OCI-LY7 (cell line): ENCODE results near the gene RFX2. TPM values are rescaled to one million over a fixed set of nuclear protein-coding genes. Genes with fewer than 3 reads are reported as not detected.
A peak's percentile ranks its signal among the peaks of the same experiment; 100 is the strongest.
"Not testable (repeated sequence)": the region's sequence is repeated elsewhere in the genome, so short reads cannot be mapped to it uniquely, and the experiment has no call there.

Experiments
- BruUV-seq: library from RNA; stranded (reverse); fragments of 400-500 nt; replicated peaks from 2 replicates; lab custom pipeline; 2021; lab: Mats Ljungman, UMichigan
- CTCF ChIA-PET: fragments of 300-600 bp; sonication (Branson Sonifier 250); formaldehyde crosslinking; loops from one replicate; lab custom pipeline; 2022; ENCODE audit warnings: antibody characterized with exemption; ENCODE audit not compliant: unreplicated experiment; lab: Charles Lee
- POLR2A ChIA-PET: fragments of 300-600 bp; sonication (Branson Sonifier 250); formaldehyde crosslinking; loops from one replicate; lab custom pipeline; 2022; ENCODE audit warnings: antibody characterized with exemption; lab: Charles Lee
- DNase-seq: peaks from one replicate; pipeline ENCODE4 v3.0.0-alpha.2; 2015; ENCODE audit warnings: low spot score
- H2AFZ ChIP-seq: fragments of 200-600 bp; sonication (generic), shearing (Covaris generic); 2 replicates; pipeline ENCODE4 v1.6.1; 2014; ENCODE audit warnings: mild to moderate bottlenecking, antibody characterized with exemption, low read length, moderate library complexity
- H3K27ac ChIP-seq: fragments of 200-600 bp; sonication (generic); 2 replicates; pipeline ENCODE4 v1.5.1; 2014; ENCODE audit warnings: mixed run types, low read depth, mild to moderate bottlenecking, moderate library complexity, low read length, inconsistent platforms; ENCODE audit not compliant: poor library complexity, severe bottlenecking
- H3K36me3 ChIP-seq: fragments of 200-600 bp; sonication (generic); 2 replicates; pipeline ENCODE4 v1.6.1; 2014; ENCODE audit warnings: mild to moderate bottlenecking, antibody characterized with exemption, low read length, moderate library complexity, mixed read lengths; ENCODE audit not compliant: insufficient read depth
- H3K4me1 ChIP-seq: fragments of 200-600 bp; sonication (generic); 2 replicates; pipeline ENCODE4 v1.5.1; 2014; ENCODE audit warnings: mild to moderate bottlenecking, low read length; ENCODE audit not compliant: insufficient read depth, poor library complexity, severe bottlenecking
- H3K4me2 ChIP-seq: fragments of 200-600 bp; sonication (generic); 2 replicates; pipeline ENCODE4 v1.6.1; 2014; ENCODE audit warnings: mild to moderate bottlenecking, low read length
- H3K4me3 ChIP-seq: fragments of 200-600 bp; sonication (generic); 2 replicates; pipeline ENCODE4 v1.5.1; 2014; ENCODE audit warnings: mild to moderate bottlenecking, low read depth, low read length; ENCODE audit not compliant: poor library complexity, severe bottlenecking
- H3K79me2 ChIP-seq: fragments of 200-600 bp; sonication (generic); 2 replicates; pipeline ENCODE4 v1.6.1; 2016; ENCODE audit warnings: low read depth, mild to moderate bottlenecking, low read length, moderate library complexity, mixed read lengths; ENCODE audit not compliant: insufficient read depth
- H3K9me2 ChIP-seq: fragments of 200-600 bp; sonication (generic); 2 replicates; pipeline ENCODE4 v1.6.1; 2016; ENCODE audit warnings: mild to moderate bottlenecking, low read length, mixed read lengths; ENCODE audit not compliant: insufficient read depth
- H3K9me3 ChIP-seq: fragments of 200-600 bp; sonication (generic); 2 replicates; pipeline ENCODE4 v1.6.1; 2014; ENCODE audit warnings: mild to moderate bottlenecking, mixed run types, low read length, mixed read lengths
- H4K20me1 ChIP-seq: fragments of 200-600 bp; sonication (generic); 2 replicates; pipeline ENCODE4 v1.6.1; 2014; ENCODE audit warnings: mild to moderate bottlenecking, antibody characterized with exemption, low read length, moderate library complexity, mixed read lengths; ENCODE audit not compliant: insufficient read depth
- CTCF ChIP-seq: fragments of 200-600 bp; sonication (generic); conservative IDR thresholded peaks from 2 replicates; pipeline ENCODE4 v1.5.1; 2014; ENCODE audit warnings: mild to moderate bottlenecking, antibody characterized with exemption, low read length, moderate library complexity, mixed read lengths
- EZH2phosphoT487 ChIP-seq: fragments of 200-600 bp; sonication (generic); IDR thresholded peaks from 2 replicates; pipeline ENCODE4 v1.6.1; 2018; ENCODE audit warnings: low read depth, borderline replicate concordance, mild to moderate bottlenecking, mixed run types, antibody characterized with exemption, low read length, moderate library complexity, mixed read lengths
- intact Hi-C: fragments of 100-400 bp; cut with micrococcal nuclease; formaldehyde crosslinking; loops from one replicate; pipeline ENCODE4 v1.10.0; 2022; ENCODE audit not compliant: unreplicated experiment
- total RNA-seq, 2 experiments: library from RNA; depleted of rRNA in 1 of 2; stranded (reverse); fragments of >200 nt in 1 of 2; shearing (Covaris generic) in 1 of 2; gene quantifications; 2 replicates each; pipeline ENCODE4 v1.2.3, GENCODE V29; 2014 to 2022

The RFX2 gene
- total RNA-seq, 2 experiments from 2014 or later, result 11.0 to 11.8 TPM

DNA sequence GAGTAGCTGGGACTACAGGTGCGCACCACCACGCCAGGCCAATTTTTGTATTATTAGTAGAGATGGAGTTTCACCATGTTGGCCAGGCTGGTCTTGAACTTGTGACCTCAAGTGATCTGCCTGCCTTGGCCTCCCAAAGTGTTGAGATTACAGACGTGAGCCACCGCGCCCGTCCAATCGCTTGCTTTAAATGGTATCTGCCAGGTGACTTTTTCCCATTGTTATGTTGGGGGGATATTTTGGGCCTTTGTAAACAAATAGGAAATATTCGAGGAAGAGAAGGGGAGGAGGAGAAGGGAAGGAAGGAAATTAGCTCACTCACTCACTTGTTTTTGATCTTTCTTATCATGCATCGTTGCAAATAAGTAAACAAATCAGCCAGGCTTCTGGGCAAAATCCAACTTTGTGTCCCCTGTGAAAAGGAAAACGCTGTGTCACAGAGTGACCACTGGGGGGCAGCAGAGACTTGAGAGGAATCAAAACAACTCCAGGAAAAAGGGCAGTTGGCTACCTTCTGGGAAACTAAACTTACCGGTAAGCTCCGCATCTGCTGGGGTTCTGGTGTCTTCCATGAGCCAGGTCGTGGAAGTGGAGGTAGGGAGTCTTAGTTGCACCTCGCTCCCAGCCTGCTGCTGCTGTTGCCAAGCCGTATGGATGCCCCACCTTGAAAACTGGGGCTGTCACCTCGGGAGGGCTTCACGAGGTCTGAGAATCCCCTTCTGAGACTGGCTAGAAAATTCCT lies 123.1 kb downstream of the RFX2 start:
- Histone ChIP-seq H2AFZ (peak overlapping the region; percentile 62; the same call in 1 of the 2 replicates), H3K9me3 (no peaks in the 10 kb centered on the region), H4K20me1 (no peaks in the 10 kb centered on the region), H3K27ac (no peak overlapping the region), H3K4me1 (peaks cover 5% of the 10 kb centered on the region), H3K4me3 (no peak overlapping the region), H3K79me2 (no peaks in the 10 kb centered on the region), H3K36me3 (no peaks in the 10 kb centered on the region), H3K4me2 (peak overlapping the region; percentile 50), H3K9me2 (no peaks in the 10 kb centered on the region)
- DNase-seq, result peak; percentile 79
- POLR2A ChIA-PET, result no interaction called here
- TF ChIP-seq CTCF (peak; percentile 98), EZH2phosphoT487 (no peak)
- intact Hi-C loops, result loop anchor here (1.0 kb wide), 1 partner anchor 35 kb away; no protein-coding TSS in a partner anchor
- CTCF ChIA-PET, result interaction anchor here (0.6 kb wide), 1 partner anchor 35 kb away, joined by 3 read pairs; no protein-coding TSS in a partner anchor
- no TSS peak for BruUV-seq

- H3K27ac ChIP-seq, H4K20me1 ChIP-seq, CTCF ChIA-PET, H3K9me3 ChIP-seq, H3K79me2 ChIP-seq, H3K9me2 ChIP-seq, BruUV-seq, H3K4me1 ChIP-seq, H3K4me2 ChIP-seq, intact Hi-C loops, DNase-seq, H3K4me3 ChIP-seq, POLR2A ChIA-PET, H2AFZ ChIP-seq: not testable (repeated sequence)
- peaks cover 10% of the 10 kb centered on the region for H3K36me3 ChIP-seq
Observed at GRCh38 chr19:5985837-5986236, 124.5 kb downstream of the RFX2 start.

- Histone ChIP-seq H3K4me3 (no peak overlapping the region), H3K27ac (no peak overlapping the region), H3K9me2 (no peaks in the 10 kb centered on the region), H3K4me1 (peaks cover 9% of the 10 kb centered on the region), H3K79me2 (peaks cover 5% of the 10 kb centered on the region), H3K4me2 (no peak overlapping the region), H4K20me1 (peaks cover under 1% of the 10 kb centered on the region; the same call in 1 of the 2 replicates), H3K9me3 (no peaks in the 10 kb centered on the region), H2AFZ (no peak overlapping the region), H3K36me3 (peaks cover 16% of the 10 kb centered on the region)
- POLR2A ChIA-PET, result no interaction called here
- BruUV-seq, result no TSS peak
- TF ChIP-seq EZH2phosphoT487 (no peak), CTCF (no peak)
- CTCF ChIA-PET, result no interaction called here
- no peak for DNase-seq
- intact Hi-C loops, result no loop called here
Observed at GRCh38 chr19:5985098-5985783, 125.1 kb downstream of the RFX2 start.
